GM18508 (cell line): ENCODE measurements around the gene IFT81.
"Not testable (repeated sequence)": the region's sequence is repeated elsewhere in the genome, so short reads cannot be mapped to it uniquely, and the experiment has no call there.

Experiments
- ATAC-seq: cut with Tn5 transposase; IDR thresholded peaks from one replicate; pipeline ENCODE4 v1.9.1; 2021; ENCODE audit warnings: moderate number of reproducible peaks; ENCODE audit not compliant: insufficient read depth, unreplicated experiment

Gene IFT81

GRCh38 chr12:110124269-110124995 is at the start of gene IFT81:
Gene IFT81 (plus strand): TSS chr12:110124357. CDS start chr12:110127381, 3,024 bp downstream.
- no peak for ATAC-seq

GRCh38 chr12:110075880-110076279 is 48.3 kb upstream of the IFT81 start:
- no peak for ATAC-seq

- no peak for ATAC-seq
These were observed 46.4 kb upstream of the IFT81 start for GRCh38 chr12:110077800-110078199.

- ATAC-seq = peak; percentile 57
These were observed 44.4 kb upstream of the IFT81 start for GRCh38 chr12:110079477-110080400.

GRCh38 chr12:110080410-110080809 is 43.7 kb upstream of the IFT81 start:
- no peak for ATAC-seq

- no peak for ATAC-seq
These were observed 39.7 kb upstream of the IFT81 start for GRCh38 chr12:110084314-110085015.

- not testable (repeated sequence) for ATAC-seq
These were observed 35.9 kb upstream of the IFT81 start for GRCh38 chr12:110088216-110088615.

GRCh38 chr12:110088936-110089335 is 35.2 kb upstream of the IFT81 start:
- no peak for ATAC-seq

GRCh38 chr12:110090266-110091135 is 33.7 kb upstream of the IFT81 start:
- ATAC-seq = no peak

GRCh38 chr12:110091136-110091711 is 32.9 kb upstream of the IFT81 start:
- no peak for ATAC-seq

GRCh38 chr12:110093631-110094311 is 30.4 kb upstream of the IFT81 start:
- no peak for ATAC-seq

- peak; percentile 73 for ATAC-seq
These were observed 23.7 kb upstream of the IFT81 start for GRCh38 chr12:110100315-110100970.

- ATAC-seq = no peak
These were observed 21.9 kb upstream of the IFT81 start for GRCh38 chr12:110102255-110102654.

- ATAC-seq = no peak
These were observed 19.7 kb upstream of the IFT81 start for GRCh38 chr12:110104188-110105094.

- ATAC-seq = no peak
These were observed 19.0 kb upstream of the IFT81 start for GRCh38 chr12:110105159-110105558.

GRCh38 chr12:110105986-110106385 is 18.2 kb upstream of the IFT81 start:
- no peak for ATAC-seq
